HepG2 (cell line): ENCODE measurements around the gene GPR39.

ENCODE experiments used
- CREM ChIP-seq, 2 experiments: sonication (generic) in 1 of 2; formaldehyde crosslinking in 1 of 2; IDR thresholded peaks; 2 replicates each; pipeline versions ENCODE4 v1.4.0 to v1.6.1; 2016 to 2020; ENCODE audit warnings: antibody characterized with exemption in 1 of 2, mild to moderate bottlenecking in 1 of 2, missing genetic modification reagents in 1 of 2
- ELF1 ChIP-seq: sonication (generic); formaldehyde crosslinking; IDR thresholded peaks from 2 replicates; pipeline ENCODE4 v1.4.0; 2020; ENCODE audit warnings: missing genetic modification reagents
- JUN ChIP-seq: sonication (generic); formaldehyde crosslinking; IDR thresholded peaks from 2 replicates; pipeline ENCODE4 v1.4.0; 2020; ENCODE audit warnings: mild to moderate bottlenecking, missing genetic modification reagents
- MAZ ChIP-seq, 2 experiments: sonication (generic) in 1 of 2; formaldehyde crosslinking in 1 of 2; IDR thresholded peaks; 2 replicates each; pipeline versions ENCODE4 v1.5.0 to v1.6.1; 2012 to 2020; ENCODE audit warnings: low read depth in 2 of 2, mild to moderate bottlenecking in 2 of 2, borderline replicate concordance in 1 of 2, improper control_type of control experiment in 1 of 2, low read length in 1 of 2, missing genetic modification reagents in 1 of 2, moderate library complexity in 1 of 2
- NFIC ChIP-seq: IDR thresholded peaks from 2 replicates; pipeline ENCODE4 v1.6.1; 2012; ENCODE audit warnings: mild to moderate bottlenecking, low read length, inconsistent platforms
- NFYB ChIP-seq: sonication (generic); formaldehyde crosslinking; IDR thresholded peaks from 2 replicates; pipeline ENCODE4 v1.4.0; 2020; ENCODE audit warnings: missing genetic modification reagents
- ZNF558 ChIP-seq: sonication (generic); formaldehyde crosslinking; IDR thresholded peaks from 2 replicates; pipeline ENCODE4 v1.9.0; 2022; ENCODE audit warnings: mild to moderate bottlenecking, missing genetic modification reagents, borderline replicate concordance

GRCh38 chr2:132403146-132403545 is 13.5 kb upstream of the GPR39 start:
- TF ChIP-seq MAZ (IDR thresholded peaks at IDR 0.05; ENCODE audit: borderline replicate concordance, low read depth, low read length) (no peak), MAZ (CRISPR knock-in tag; IDR thresholded peaks at IDR 0.05; ENCODE audit: low read depth) (no peak), ELF1 (no peak), CREM (IDR thresholded peaks at IDR 0.05) (no peak), CREM (CRISPR knock-in tag; IDR thresholded peaks at IDR 0.05) (no peak), JUN (CRISPR knock-in tag) (no peak), ZNF558 (no peak), NFIC (no peak), NFYB (no peak)
